HG02610 (cell line): ENCODE results near the gene STAT3.
A peak's percentile ranks its signal among the peaks of the same experiment; 100 is the strongest.
"Not testable (repeated sequence)": the region's sequence is repeated elsewhere in the genome, so short reads cannot be mapped to it uniquely, and the experiment has no call there.

Experiments
- ATAC-seq: cut with Tn5 transposase; IDR thresholded peaks from one replicate; pipeline ENCODE4 v1.9.1; 2021; ENCODE audit warnings: mild to moderate bottlenecking, moderate library complexity; ENCODE audit not compliant: unreplicated experiment

The STAT3 gene

GRCh38 chr17:42409523-42410318 lies 21.5 kb upstream of the STAT3 start:
- no peak for ATAC-seq

DNA sequence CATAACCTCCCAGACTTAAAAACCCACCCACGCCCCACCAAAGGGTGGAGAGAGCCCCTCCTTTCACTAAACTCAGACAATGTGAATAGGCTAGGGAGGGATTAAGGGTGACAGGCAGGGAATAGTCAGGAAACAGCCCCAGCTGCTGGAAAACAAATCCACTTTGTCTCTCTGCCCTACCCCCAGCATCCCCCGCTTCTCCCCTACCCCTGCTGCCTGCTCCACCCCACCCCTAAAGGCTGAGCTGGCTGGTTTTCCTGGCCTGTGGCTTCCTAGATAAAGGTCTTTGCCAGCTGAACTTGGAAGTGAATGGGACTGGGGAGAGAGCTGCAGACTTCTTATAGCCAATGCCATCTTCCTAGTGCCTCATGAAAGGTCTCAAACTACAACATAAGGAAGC lies 19.8 kb upstream of the STAT3 start:
- no peak for ATAC-seq

DNA sequence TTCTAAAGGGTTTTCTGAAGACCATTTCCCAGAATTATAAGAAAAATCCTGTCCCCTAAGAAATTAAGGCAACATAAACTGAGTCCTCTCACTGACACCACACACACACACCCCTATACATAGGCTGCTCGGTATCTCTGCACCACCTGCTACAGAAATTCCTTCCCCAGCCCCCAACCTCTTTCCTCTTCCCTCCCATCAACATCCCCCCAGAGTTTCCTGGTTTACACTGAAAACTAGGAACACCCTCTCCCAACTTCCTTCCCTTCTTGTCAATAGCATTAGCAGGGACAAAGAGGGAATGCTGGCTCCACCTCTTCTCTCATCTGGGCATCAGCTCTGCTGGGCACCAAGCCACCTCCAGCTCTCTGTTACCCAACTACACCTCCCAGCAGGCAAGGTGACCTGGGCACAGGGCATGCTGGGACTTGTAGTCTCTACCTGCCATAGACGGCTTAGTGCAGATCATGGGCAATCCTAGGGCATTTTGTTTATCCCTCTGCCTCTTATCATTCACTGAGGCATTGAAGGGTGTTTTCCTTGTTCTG lies 19.1 kb upstream of the STAT3 start:
- peak; percentile 58 for ATAC-seq

DNA sequence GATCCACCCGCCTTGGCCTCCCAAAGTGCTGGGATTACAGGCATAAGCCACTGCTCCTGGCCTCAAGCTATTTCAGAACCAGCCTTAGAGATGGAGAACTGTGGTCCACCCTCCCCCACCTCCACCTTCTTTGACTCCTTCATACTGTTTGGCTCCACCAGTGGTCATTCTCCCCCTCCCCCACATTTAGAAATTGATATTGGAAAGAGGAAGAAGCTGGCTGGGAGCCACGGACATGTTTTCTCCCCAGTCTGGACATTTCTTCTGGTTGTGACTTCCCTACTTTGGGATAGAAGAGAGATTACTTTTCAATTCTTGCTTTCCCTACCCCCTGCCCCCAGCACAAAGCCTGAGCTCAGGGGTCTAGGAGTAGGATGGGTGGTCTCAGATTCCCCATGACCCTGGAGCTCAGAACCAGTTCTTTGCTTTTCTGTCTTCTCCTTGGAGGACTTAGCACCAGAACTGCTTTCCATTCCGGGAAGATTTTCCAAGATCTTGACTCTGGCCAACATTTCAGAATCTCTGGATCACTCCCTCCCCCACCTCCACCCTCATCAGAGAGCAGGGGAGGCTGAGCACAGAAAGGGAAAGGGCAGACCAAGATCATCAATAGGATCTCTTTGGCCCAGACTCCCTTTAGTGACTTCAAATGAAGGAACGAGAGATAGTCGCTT lies 18.5 kb upstream of the STAT3 start:
- no peak for ATAC-seq

GRCh38 chr17:42405963-42406495 lies 17.8 kb upstream of the STAT3 start:
- peak; percentile 51 for ATAC-seq

DNA sequence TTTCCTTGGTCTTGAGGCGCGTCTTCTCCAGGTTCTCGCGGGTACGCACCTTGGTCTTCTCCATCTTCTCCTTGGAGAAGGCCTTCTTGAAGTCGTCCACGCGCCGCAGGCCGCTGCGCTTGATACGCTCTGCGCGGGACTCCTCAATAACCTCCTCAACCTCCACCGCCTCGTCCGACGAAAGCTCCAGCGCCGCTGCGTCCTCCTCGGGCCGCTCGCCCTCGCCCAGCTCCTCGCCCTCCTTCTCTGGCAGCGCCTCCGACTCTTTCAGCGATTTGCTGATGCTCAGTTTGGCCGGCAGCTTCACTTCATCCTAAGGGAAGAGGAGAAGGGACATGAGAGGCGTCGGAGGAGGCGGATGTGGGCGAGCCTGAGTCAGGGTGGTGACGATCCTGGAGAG lies 16.8 kb upstream of the STAT3 start:
- ATAC-seq, result no peak

DNA sequence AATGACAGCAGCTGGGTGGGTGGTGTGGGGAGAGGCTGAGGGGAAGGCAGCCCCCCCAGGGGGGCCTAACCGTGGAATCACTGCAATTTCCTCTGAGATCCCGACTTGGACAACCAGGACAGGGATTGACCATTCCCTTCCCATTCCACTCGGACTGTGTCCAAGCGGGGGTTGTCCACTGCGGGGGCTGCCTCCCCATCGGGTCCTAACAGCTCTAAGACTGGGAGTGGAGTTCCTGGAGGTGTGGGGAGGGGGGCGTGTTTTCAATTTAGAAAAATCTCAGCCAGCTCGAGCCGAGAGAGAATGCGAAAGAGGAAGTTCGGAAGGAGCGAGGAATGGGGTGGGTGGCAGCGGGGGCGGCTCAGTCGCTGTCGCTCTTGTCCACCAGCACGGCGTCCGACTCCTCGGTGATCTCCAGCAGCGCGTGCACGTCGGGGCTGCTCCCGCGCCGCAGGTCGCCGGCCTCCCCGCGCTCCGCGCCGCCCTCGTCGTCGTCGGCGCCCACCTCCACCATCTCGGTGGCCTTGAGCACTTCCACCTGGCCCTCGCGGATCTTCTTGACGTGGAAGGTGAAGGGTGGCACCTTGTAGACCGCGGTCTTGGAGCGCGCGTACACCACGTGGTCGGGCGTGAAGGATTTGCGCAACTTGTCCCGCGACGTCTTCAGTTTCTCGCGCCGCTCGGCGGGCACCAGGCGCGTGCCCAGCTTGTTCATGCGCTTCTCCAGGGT lies 16.2 kb upstream of the STAT3 start:
- no peak for ATAC-seq

DNA sequence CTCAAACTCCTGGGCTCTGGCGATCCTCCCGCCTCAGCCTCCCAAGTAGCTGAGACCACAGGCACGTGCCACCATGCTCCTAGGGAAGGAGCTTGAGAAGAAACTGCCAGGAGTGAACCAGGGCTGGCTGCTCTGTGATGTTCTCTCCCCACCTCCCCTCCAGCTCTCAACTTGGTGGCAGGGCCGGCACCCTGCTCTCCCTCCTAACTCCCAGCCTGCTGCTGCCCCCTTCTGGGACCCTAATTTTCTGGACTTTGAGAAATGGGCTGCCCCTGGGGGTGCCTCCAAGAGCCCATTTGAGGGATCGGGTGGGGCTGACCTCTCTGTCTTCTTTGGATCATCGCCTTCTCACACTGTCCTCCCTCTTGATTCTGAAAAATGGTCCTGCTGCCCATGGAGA lies 14.9 kb upstream of the STAT3 start:
- ATAC-seq, result no peak

DNA sequence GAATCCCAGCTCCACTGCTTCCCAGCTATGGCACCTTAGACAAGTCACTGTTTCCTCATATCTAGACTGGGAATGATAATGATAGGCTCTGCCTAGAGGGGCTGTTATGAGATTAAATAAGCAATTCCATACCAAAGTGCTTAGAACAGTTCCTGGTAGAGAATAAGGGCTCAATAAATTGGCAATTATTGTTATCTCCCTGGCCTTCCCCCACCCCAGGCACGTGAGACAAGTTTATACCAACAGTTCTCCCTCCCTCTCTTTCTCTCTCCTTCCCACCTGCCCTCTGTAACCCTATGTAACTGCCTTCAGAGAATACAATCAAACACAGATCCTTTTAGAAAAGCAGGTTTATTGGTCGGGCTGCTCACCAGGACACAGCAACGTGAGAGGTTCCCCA lies 13.9 kb upstream of the STAT3 start:
- ATAC-seq, result no peak

DNA sequence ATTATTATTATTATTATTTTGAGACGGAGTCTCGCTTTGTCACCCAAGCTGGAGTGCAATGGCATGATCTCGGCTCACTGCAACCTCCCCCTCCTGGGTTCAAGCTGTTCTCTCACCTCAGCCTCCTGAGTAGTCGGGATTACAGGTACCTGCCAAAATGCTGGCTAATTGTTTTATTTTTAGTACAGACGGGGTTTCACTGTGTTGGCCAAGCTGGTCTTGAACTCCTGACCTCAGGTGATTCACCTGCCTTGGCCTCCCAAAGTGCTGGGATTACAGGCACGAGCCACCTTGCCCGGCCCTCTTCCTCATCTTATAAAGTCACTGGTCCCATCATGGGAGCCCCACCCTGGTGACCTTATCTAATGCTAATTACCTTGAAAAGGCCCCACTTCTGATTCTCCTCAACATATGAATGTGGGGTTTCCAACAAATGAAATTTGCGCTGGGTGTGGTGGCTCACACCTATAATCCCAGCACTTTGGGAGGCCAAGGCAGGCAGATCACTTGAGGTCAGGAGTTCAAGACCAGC lies 12.7 kb upstream of the STAT3 start:
- not testable (repeated sequence) for ATAC-seq

DNA sequence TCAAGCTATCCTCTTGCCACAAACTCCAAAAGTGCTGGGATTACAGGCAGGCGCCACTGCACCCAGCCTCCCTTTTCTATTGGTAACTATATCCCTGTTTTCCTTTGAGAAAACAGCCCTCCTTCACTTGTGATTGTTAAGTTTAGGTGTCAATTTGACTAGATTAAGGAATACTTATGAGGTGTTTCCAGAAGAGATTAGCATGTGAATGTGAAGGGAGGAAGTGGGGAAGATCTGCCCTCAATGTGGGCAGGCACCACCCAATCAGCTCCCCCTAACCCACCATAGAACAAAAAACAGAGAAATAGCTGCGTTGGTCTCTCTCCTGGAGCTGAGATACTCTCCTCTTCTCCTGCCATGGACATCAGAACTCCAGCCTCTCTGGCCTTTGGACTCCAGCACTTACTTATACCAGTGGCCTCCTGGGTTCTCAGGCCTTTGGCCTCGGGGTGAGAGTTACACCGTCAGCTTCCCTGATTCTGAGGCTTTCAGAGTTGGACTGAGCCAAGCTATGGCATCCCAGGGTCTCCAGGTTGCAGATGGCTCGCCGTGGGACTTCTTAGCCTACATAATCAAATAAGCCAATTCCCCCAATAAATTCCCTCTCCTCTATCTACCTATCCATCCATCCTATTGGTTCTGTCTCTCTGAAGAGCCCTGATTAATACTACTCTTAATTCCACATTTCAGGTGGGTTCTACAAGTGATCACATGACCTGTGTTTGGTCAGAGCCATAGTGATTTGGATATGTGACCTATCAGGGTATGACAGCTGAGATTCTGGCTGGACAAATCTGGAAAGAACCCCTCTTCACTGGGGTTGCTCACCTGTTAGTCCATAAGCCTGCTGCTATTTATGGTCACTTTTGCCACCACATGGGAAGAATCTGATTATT lies 12.0 kb upstream of the STAT3 start:
- no peak for ATAC-seq

DNA sequence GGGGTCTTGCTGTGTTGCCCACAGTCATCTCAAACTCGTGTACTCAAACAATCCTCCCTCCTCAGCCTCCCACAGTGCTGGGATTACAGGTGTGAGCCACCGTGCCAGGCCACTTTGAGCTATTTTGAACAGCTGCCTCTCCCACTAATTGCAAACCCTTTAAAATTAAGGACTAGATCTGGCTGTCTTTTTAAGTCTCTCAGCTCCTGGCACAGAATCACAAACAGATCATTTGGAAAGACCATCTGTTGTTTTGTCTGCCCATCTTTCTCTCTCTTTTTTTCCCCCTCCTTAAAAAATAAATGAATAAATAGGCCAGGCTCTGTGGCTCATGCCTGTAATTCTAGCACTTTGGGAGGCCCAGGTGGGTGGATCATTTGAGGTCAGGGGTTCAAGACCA lies 10.9 kb upstream of the STAT3 start:
- no peak for ATAC-seq

GRCh38 chr17:42395601-42396000 lies 7.4 kb upstream of the STAT3 start:
- not testable (repeated sequence) for ATAC-seq

- ATAC-seq, result no peak
Measured at GRCh38 chr17:42394838-42395237, 6.6 kb upstream of the STAT3 start.

GRCh38 chr17:42392692-42393415 lies 4.6 kb upstream of the STAT3 start:
- ATAC-seq, result no peak

GRCh38 chr17:42391439-42391838 lies 3.2 kb upstream of the STAT3 start:
- not testable (repeated sequence) for ATAC-seq

- ATAC-seq, result no peak
Measured at GRCh38 chr17:42389899-42390298, 1.7 kb upstream of the STAT3 start.

DNA sequence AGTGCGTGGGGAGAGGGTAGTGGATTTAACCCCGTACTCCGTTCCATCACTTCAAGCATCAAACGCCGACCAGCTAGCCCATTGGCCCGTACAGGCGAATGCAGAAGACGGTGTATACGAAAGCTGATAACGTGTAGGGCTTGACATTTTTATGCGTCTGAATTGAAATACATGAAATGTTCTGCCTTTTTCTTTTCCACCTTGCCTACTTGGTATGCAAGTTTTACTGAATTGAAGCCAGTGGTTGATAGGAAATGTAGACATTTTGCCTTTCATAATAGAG lies 834 bp upstream of the STAT3 start:
- ATAC-seq, result peak; percentile 30

DNA sequence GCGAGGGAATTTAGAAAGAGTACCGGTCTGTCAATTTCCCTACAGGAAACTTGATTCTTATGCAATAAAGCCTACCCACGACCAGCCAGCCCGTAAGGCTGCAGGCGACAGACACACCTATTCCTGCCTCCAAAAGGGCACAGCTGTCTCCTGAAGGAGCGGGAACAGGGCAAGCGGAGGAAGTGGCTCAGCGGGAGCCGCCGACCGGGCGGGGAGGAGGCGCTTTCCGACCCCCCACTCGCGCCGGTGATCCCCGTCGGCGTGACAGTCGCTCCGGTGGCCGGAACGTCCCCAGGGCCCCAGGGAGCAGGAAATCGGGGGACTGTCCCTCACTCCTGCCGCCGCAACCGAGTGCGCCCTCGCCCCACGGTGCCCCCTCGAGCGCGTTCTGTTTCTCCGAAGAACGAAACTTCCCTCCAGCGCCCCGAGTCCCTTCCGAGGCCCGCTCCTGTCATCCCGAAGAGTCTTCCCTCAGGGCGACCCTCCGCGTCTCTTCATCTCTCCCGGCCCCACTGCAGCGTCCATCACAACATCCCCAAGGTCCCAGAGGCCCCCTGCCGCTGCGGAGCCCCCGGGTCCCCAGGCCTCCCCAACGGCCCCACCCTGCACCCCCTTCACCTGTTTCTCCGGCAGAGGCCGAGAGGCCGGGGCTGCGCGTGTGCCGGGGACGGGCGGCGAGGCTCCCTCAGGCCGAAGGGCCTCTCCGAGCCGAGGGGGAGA lies 421 bp downstream of the STAT3 start:
- no peak for ATAC-seq
